Endothelial cell of umbilical vein (primary cell): ENCODE data around the gene UBE2D2. TPM values are rescaled to one million over a fixed set of nuclear protein-coding genes. Genes with fewer than 3 reads are reported as not detected.

ENCODE experiments used
- BruUV-seq: library from RNA; stranded (reverse); fragments of 400-500 nt; replicated peaks from 2 replicates; lab custom pipeline; 2021; lab: Mats Ljungman, UMichigan
- CTCF ChIA-PET: fragments of 300-600, 350-600 bp; sonication (Branson Sonifier 250); formaldehyde crosslinking; loops from one replicate; lab custom pipeline; 2021; ENCODE audit warnings: antibody characterized with exemption, inconsistent platforms; lab: Charles Lee
- POLR2A ChIA-PET: fragments of 300-600, 350-600 bp; sonication (Branson Sonifier 250); formaldehyde crosslinking; loops from one replicate; lab custom pipeline; 2021; ENCODE audit warnings: antibody characterized with exemption, inconsistent platforms; lab: Charles Lee
- DNase-seq: peaks from one replicate; pipeline ENCODE4 v3.0.0-alpha.2; 2011; ENCODE audit warnings: low read depth, low spot score
- FAIRE-seq: peaks from 2 replicates; lab custom pipeline; 2011; peaks lifted over from hg19 to GRCh38; lab: Jason Lieb, UNC
- H2AFZ ChIP-seq: 2 replicates; pipeline ENCODE4 v1.6.0; 2012; ENCODE audit warnings: low read depth, low read length, control low read depth, inconsistent platforms
- H3K27ac ChIP-seq: 2 replicates; pipeline ENCODE4 v1.5.1; 2011; ENCODE audit warnings: low read depth, mild to moderate bottlenecking, control low read depth, low read length, moderate library complexity; ENCODE audit not compliant: insufficient read depth
- H3K27me3 ChIP-seq, 2 experiments: 2 replicates each; pipeline versions ENCODE4 v1.6.0 to v1.6.1; 2011; ENCODE audit warnings: low read length in 2 of 2, mixed read lengths in 1 of 2; ENCODE audit not compliant: control insufficient read depth in 2 of 2, insufficient read depth in 2 of 2
- H3K36me3 ChIP-seq, 2 experiments: 2 replicates in 1 of 2; 3 replicates in 1 of 2; pipeline ENCODE4 v1.5.1; 2011; ENCODE audit warnings: low read length in 2 of 2, mild to moderate bottlenecking in 1 of 2, moderate library complexity in 1 of 2; ENCODE audit not compliant: control insufficient read depth in 2 of 2, insufficient read depth in 2 of 2; ENCODE audit errors: extremely low read depth in 1 of 2
- H3K4me1 ChIP-seq: 3 replicates; pipeline ENCODE4 v1.5.1; 2011; ENCODE audit warnings: mild to moderate bottlenecking, low read length; ENCODE audit not compliant: control insufficient read depth, insufficient read depth; ENCODE audit errors: extremely low read depth
- H3K4me2 ChIP-seq: 2 replicates; pipeline ENCODE4 v1.6.1; 2011; ENCODE audit warnings: low read length, control low read depth, mixed read lengths; ENCODE audit not compliant: insufficient read depth
- H3K4me3 ChIP-seq, 3 experiments: fragments of 200-600 bp in 1 of 3; sonication (generic), shearing (Covaris generic) in 1 of 3; replicated peaks in 1 of 3; 2 replicates each; pipeline ENCODE4 v1.5.1; 2011 to 2016; ENCODE audit warnings: control low read depth in 3 of 3, low read length in 3 of 3, mild to moderate bottlenecking in 2 of 3, inconsistent platforms in 1 of 3, low read depth in 1 of 3, moderate library complexity in 1 of 3; ENCODE audit not compliant: insufficient read depth in 1 of 3
- H3K79me2 ChIP-seq: 2 replicates; pipeline ENCODE4 v1.6.0; 2012; ENCODE audit warnings: low read length, inconsistent platforms; ENCODE audit not compliant: control insufficient read depth, insufficient read depth
- H3K9ac ChIP-seq: replicated peaks from 2 replicates; pipeline ENCODE3; 2011; ENCODE audit warnings: low read length, control low read depth; ENCODE audit not compliant: insufficient read depth; ENCODE audit errors: extremely low read depth
- H3K9me1 ChIP-seq: replicated peaks from 3 replicates; pipeline ENCODE4 v1.6.0; 2011; ENCODE audit warnings: mild to moderate bottlenecking, low read length; ENCODE audit not compliant: control insufficient read depth, insufficient read depth; ENCODE audit errors: extremely low read depth
- H3K9me3 ChIP-seq: replicated peaks from 2 replicates; pipeline ENCODE4 v1.5.1; 2012; ENCODE audit warnings: low read length, inconsistent platforms; ENCODE audit not compliant: control insufficient read depth, insufficient read depth
- H4K20me1 ChIP-seq: replicated peaks from 2 replicates; pipeline ENCODE3; 2011; ENCODE audit warnings: mild to moderate bottlenecking, low read length; ENCODE audit not compliant: control insufficient read depth, insufficient read depth; ENCODE audit errors: extremely low read depth
- CTCF ChIP-seq, 2 donors: IDR thresholded peaks; 1 replicate in 1 of 2; 2 replicates in 1 of 2; pipeline ENCODE4 v1.5.1; 2011; ENCODE audit warnings: low read length in 2 of 2, mild to moderate bottlenecking in 2 of 2, moderate library complexity in 2 of 2, control low read depth in 1 of 2, inconsistent platforms in 1 of 2, low read depth in 1 of 2; ENCODE audit not compliant: insufficient read depth in 1 of 2; ENCODE audit errors: extremely low read depth in 1 of 2
- EZH2 ChIP-seq: IDR thresholded peaks from 2 replicates; pipeline ENCODE4 v1.6.1; 2012; ENCODE audit warnings: borderline replicate concordance, low read depth, mild to moderate bottlenecking, moderate library complexity, low read length, inconsistent platforms; ENCODE audit not compliant: severe bottlenecking
- FOS ChIP-seq: IDR thresholded peaks from 2 replicates; pipeline ENCODE4 v1.6.1; 2011; ENCODE audit warnings: mild to moderate bottlenecking, low read length, moderate library complexity, borderline replicate concordance; ENCODE audit not compliant: insufficient read depth
- GATA2 ChIP-seq: IDR thresholded peaks from 2 replicates; pipeline ENCODE4 v1.7.0; 2011; ENCODE audit warnings: low read depth, mild to moderate bottlenecking, moderate library complexity, mixed read lengths, low read length; ENCODE audit not compliant: insufficient read length, insufficient read depth
- JUN ChIP-seq: IDR thresholded peaks from 2 replicates; pipeline ENCODE4 v1.6.1; 2011; ENCODE audit warnings: borderline replicate concordance, low read depth; ENCODE audit not compliant: insufficient read length, insufficient read depth
- MAX ChIP-seq: IDR thresholded peaks from 2 replicates; pipeline ENCODE4 v1.6.1; 2011; ENCODE audit not compliant: insufficient read depth, insufficient read length
- MYC ChIP-seq: IDR thresholded peaks from one replicate; pipeline ENCODE4 v1.6.1; 2011; ENCODE audit warnings: mild to moderate bottlenecking, low read depth, low read length
- POLR2A ChIP-seq: IDR thresholded peaks from 2 replicates; pipeline ENCODE4 v1.6.1; 2012; ENCODE audit warnings: low read depth, mild to moderate bottlenecking, control low read depth, low read length
- POLR2AphosphoS5 ChIP-seq: IDR thresholded peaks from 2 replicates; pipeline ENCODE4 v1.6.1; 2012; ENCODE audit warnings: low read depth, mild to moderate bottlenecking, control low read depth, low read length, moderate library complexity; ENCODE audit not compliant: insufficient read depth
- dilution Hi-C: fragments of 300-500 bp; cut with MboI; formaldehyde crosslinking; loops from one replicate; pipeline ENCODE4 v1.15.0; 2019; ENCODE audit warnings: low sequenced_read_pairs; ENCODE audit not compliant: extremely low pct_ligation_motif_present
- intact Hi-C: fragments of 100-400 bp; cut with micrococcal nuclease; formaldehyde crosslinking; loops from one replicate; pipeline ENCODE4 v1.10.0; 2022
- polyA plus RNA-seq, 4 experiments: library from polyadenylated mRNA; depleted of rRNA in 3 of 4; stranded (reverse) in 3 of 4; unstranded in 1 of 4; fragments of >200 nt; gene quantifications; 2 replicates each; pipeline versions ENCODE4 v1.2.1 to v1.2.3, GENCODE V29; 2011 to 2012; ENCODE audit warnings: missing spikeins in 1 of 4
- total RNA-seq: library from RNA; stranded (reverse); gene quantifications from 2 replicates; pipeline ENCODE4 v1.2.3, GENCODE V29; 2021

The UBE2D2 gene
- total and polyA plus RNA-seq, 2 donors (not counting 3 experiments of a cell fraction or from before 2014, with no cell fraction given), result 45.0 to 156 TPM

- dilution Hi-C loops, result no loop called here
- Histone ChIP-seq H4K20me1 (no peaks in the 10 kb centered on the region), H3K79me2 (no peaks in the 10 kb centered on the region), H3K4me1 (peaks cover 7% of the 10 kb centered on the region), H3K9me1 (no peaks in the 10 kb centered on the region), H2AFZ (peak overlapping the region; percentile 81), H3K4me3 (peak overlapping the region in 2 of 3 experiments; percentile 7 to 32), H3K27me3 (no peaks in the 10 kb centered on the region), H3K4me2 (peak overlapping the region; percentile 30), H3K9me3 (no peaks in the 10 kb centered on the region), H3K9ac (peak overlapping the region; percentile 42), H3K36me3 (no peaks in the 10 kb centered on the region), H3K27ac (peak overlapping the region; percentile 26)
- TSS peak; percentile 90 for BruUV-seq
- peak; percentile 98 to 99 for TF ChIP-seq CTCF (IDR thresholded peaks at IDR 0.05; ENCODE audit: extremely low read depth in 1 of 2, insufficient read depth in 1 of 2, low read depth in 1 of 2, low read length in 2 of 2)
- TF ChIP-seq EZH2, result no peak
- TF ChIP-seq JUN, result peak; percentile 29
- TF ChIP-seq POLR2A, result peak; percentile 92
- TF ChIP-seq FOS, result peak; percentile 33
- no peak for TF ChIP-seq GATA2
- TF ChIP-seq POLR2AphosphoS5, result peak; percentile 98
- no peak for TF ChIP-seq MYC
- peak; percentile 6 for TF ChIP-seq MAX
- peak; percentile 82 for FAIRE-seq
- DNase-seq, result peak; percentile 90
- intact Hi-C loops, result loop anchor here (1.0 kb wide), 3 partner anchors 36 to 96 kb away; partner anchors contain the start of genes STING1 and UBE2D2
- CTCF ChIA-PET, result interaction anchor here (0.6 to 1.6 kb wide), 11 partner anchors 13 to 248 kb away, joined by 3 to 9 read pairs (median 4); partner anchors contain the start of genes ECSCR and STING1
- POLR2A ChIA-PET, result interaction anchor here (0.6 kb wide), 1 partner anchor 60 kb away, joined by 6 read pairs; no protein-coding TSS in a partner anchor
Observed at GRCh38 chr5:139517683-139518564, 43.2 kb upstream of the UBE2D2 start.
